Hepatocyte (in vitro differentiated cells): ENCODE data around the gene CNDP1. TPM values are rescaled to one million over a fixed set of nuclear protein-coding genes. Genes with fewer than 3 reads are reported as not detected.
"Not testable (repeated sequence)": the region's sequence is repeated elsewhere in the genome, so short reads cannot be mapped to it uniquely, and the experiment has no call there.

Source experiments
- DNase-seq: peaks from one replicate; pipeline ENCODE4 v3.0.0-alpha.2; 2016; ENCODE audit warnings: low spot score
- H2AFZ ChIP-seq: fragments of 200-600 bp; sonication (generic); 2 replicates; pipeline ENCODE4 v1.6.0; 2016; ENCODE audit warnings: antibody characterized with exemption, mild to moderate bottlenecking
- H3K27ac ChIP-seq: fragments of 200-600 bp; sonication (generic); 2 replicates; pipeline ENCODE4 v1.5.1; 2016; ENCODE audit warnings: mild to moderate bottlenecking
- H3K27me3 ChIP-seq: fragments of 200-600 bp; sonication (generic); 2 replicates; pipeline ENCODE4 v1.6.1; 2016
- H3K36me3 ChIP-seq: fragments of 200-600 bp; sonication (generic); replicated peaks from 2 replicates; pipeline ENCODE4 v1.5.1; 2016; ENCODE audit warnings: low read depth; ENCODE audit not compliant: insufficient read depth
- H3K4me1 ChIP-seq: fragments of 200-600 bp; sonication (generic); 2 replicates; pipeline ENCODE4 v1.5.1; 2016; ENCODE audit warnings: mild to moderate bottlenecking, moderate library complexity; ENCODE audit not compliant: insufficient read depth
- H3K4me2 ChIP-seq: fragments of 200-600 bp; sonication (generic); 2 replicates; pipeline ENCODE4 v1.6.0; 2016
- H3K4me3 ChIP-seq: fragments of 200-600 bp; sonication (generic); 2 replicates; pipeline ENCODE4 v1.5.1; 2016; ENCODE audit warnings: mild to moderate bottlenecking
- H3K79me2 ChIP-seq: fragments of 200-600 bp; sonication (generic); 2 replicates; pipeline ENCODE4 v1.6.0; 2017; ENCODE audit warnings: mild to moderate bottlenecking
- H3K9me2 ChIP-seq: fragments of 200-600 bp; sonication (generic); replicated peaks from 2 replicates; pipeline ENCODE4 v1.6.0; 2017; ENCODE audit warnings: mild to moderate bottlenecking; ENCODE audit not compliant: insufficient read depth
- H3K9me3 ChIP-seq: fragments of 200-600 bp; sonication (generic); 2 replicates; pipeline ENCODE4 v1.5.1; 2016; ENCODE audit warnings: low read depth, mild to moderate bottlenecking
- H4K20me1 ChIP-seq: fragments of 200-600 bp; sonication (generic); 2 replicates; pipeline ENCODE4 v1.6.0; 2016; ENCODE audit warnings: mild to moderate bottlenecking; ENCODE audit not compliant: insufficient read depth, poor library complexity, severe bottlenecking
- EZH2 ChIP-seq: fragments of 200-600 bp; sonication (generic); IDR thresholded peaks from 2 replicates; pipeline ENCODE4 v1.6.1; 2016; ENCODE audit warnings: antibody characterized with exemption, mild to moderate bottlenecking, borderline replicate concordance
- EZH2phosphoT487 ChIP-seq: fragments of 200-600 bp; sonication (generic); IDR thresholded peaks from one replicate; pipeline ENCODE4 v1.6.1; 2018; ENCODE audit warnings: antibody characterized with exemption, mild to moderate bottlenecking, low read depth, moderate library complexity; ENCODE audit not compliant: unreplicated experiment, severe bottlenecking
- WGBS: methylation state at CpG from one replicate; pipeline ENCODE4 v1.1.6; 2016; ENCODE audit warnings: low lambda C conversion rate; ENCODE audit errors: missing lambda C conversion rate; 5-methylcytosine and 5-hydroxymethylcytosine counted together
- polyA plus RNA-seq: library from polyadenylated mRNA; unstranded; fragments of >200 nt; fragmentation: Nextera tagmentation; extraction: Ambion mirVana; gene quantifications from 2 replicates; pipeline ENCODE4 v1.2.1, GENCODE V29; 2016
- total RNA-seq: library from RNA; depleted of rRNA; stranded (reverse); fragments of >200 nt; gene quantifications from 2 replicates; pipeline ENCODE4 v1.2.3, GENCODE V29; 2014
- TF ChIP-seq, protein P1 (sequence below): fragments of 200-600 bp; sonication (generic); IDR thresholded peaks from 2 replicates; pipeline ENCODE4 v1.5.1; 2016; ENCODE audit warnings: antibody characterized with exemption, mild to moderate bottlenecking; ENCODE audit not compliant: poor library complexity

CNDP1 gene
- total and polyA plus RNA-seq, 2 experiments from 2014 or later: 0.74 TPM; not detected in 1

DNA sequence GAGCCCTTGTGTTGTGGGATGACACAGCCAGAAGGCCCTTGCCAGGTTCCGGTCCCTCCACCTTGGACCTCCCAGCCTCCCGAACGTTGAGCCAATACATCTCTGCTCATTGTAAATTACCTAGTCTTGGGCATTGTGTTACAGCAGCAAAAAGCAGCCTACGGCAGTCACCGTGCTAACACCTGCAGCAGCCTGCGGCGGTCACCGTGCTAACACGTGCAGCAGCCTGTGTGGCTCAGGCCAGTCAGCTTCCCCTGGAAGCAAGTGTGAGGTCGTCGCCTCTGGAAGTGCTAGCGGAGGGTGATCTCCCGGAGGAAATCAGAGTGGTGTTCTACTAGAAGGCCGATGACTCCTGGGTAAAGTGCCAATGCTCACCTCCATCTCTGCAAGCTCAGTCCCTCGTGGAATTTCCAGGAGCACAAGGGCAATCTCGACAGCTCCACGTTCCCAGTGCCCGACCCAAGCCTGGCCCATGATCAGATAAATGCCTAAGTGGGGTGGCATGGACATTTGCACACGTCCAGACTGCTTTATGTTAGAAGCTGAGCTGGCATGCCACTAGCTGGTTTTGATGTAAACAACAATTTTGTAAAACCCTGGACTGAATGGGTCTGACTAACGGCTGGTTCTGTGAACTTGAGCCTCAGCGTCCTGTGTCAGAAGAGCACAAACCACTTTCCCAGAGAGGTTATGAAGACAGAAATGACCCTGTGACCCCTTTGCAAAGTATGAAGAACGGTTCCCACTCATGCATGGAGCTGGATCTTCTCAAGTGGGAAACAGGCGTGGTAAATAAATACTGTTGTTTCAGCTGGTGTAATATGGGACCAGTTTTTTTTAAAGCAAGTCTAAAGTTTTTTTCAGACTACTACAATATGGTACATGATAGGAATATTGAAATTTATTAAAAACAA lies 11.4 kb upstream of the CNDP1 start:
- H3K27ac ChIP-seq: no peak overlapping the region

DNA sequence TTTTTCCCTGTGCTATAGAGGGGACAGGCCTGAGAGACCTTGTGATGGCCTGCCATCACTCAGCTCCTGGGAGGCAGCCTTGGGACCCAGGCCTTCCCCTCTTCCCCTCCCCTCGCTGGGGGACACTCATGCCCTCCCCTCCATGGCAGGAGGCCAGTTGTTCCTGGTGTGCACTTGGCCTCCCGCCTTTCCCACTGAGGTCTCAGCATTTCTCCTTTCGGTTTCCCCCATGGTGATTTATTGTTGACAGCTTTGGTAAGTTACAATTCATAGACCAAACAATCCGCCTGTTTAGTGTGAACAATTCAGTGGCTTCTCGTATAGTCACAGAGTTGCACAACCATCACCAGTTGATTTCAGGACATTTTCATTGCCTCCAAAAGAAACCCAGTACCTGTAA lies 10.2 kb upstream of the CNDP1 start:
- H3K36me3 ChIP-seq: no peaks in the 10 kb centered on the region
- H3K27ac ChIP-seq: no peak overlapping the region
- TF ChIP-seq EZH2 (no peak), EZH2phosphoT487 (no peak)
- TF ChIP-seq, protein P1, sequence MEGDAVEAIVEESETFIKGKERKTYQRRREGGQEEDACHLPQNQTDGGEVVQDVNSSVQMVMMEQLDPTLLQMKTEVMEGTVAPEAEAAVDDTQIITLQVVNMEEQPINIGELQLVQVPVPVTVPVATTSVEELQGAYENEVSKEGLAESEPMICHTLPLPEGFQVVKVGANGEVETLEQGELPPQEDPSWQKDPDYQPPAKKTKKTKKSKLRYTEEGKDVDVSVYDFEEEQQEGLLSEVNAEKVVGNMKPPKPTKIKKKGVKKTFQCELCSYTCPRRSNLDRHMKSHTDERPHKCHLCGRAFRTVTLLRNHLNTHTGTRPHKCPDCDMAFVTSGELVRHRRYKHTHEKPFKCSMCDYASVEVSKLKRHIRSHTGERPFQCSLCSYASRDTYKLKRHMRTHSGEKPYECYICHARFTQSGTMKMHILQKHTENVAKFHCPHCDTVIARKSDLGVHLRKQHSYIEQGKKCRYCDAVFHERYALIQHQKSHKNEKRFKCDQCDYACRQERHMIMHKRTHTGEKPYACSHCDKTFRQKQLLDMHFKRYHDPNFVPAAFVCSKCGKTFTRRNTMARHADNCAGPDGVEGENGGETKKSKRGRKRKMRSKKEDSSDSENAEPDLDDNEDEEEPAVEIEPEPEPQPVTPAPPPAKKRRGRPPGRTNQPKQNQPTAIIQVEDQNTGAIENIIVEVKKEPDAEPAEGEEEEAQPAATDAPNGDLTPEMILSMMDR: no peak
- 84% methylated on average over 5 of the region's 5 CpGs for WGBS
- no peaks in the 10 kb centered on the region for H3K9me2 ChIP-seq
- no peaks in the 10 kb centered on the region for H3K9me3 ChIP-seq
- DNase-seq: no peak
- no peaks in the 10 kb centered on the region for H3K27me3 ChIP-seq
- no peaks in the 10 kb centered on the region for H4K20me1 ChIP-seq
- no peak overlapping the region for H3K4me2 ChIP-seq
- no peaks in the 10 kb centered on the region for H3K4me1 ChIP-seq
- no peaks in the 10 kb centered on the region for H3K79me2 ChIP-seq
- H2AFZ ChIP-seq: no peak overlapping the region
- H3K4me3 ChIP-seq: no peak overlapping the region

More for the DNA sequence above, 11.4 kb upstream of the CNDP1 start:
- Histone ChIP-seq H3K9me2 (no peaks in the 10 kb centered on the region), H3K4me3 (no peak overlapping the region), H3K79me2 (no peaks in the 10 kb centered on the region), H3K4me2 (no peak overlapping the region), H2AFZ (no peak overlapping the region), H3K4me1 (no peaks in the 10 kb centered on the region), H3K27me3 (no peaks in the 10 kb centered on the region), H3K36me3 (no peaks in the 10 kb centered on the region), H3K9me3 (no peaks in the 10 kb centered on the region), H4K20me1 (no peaks in the 10 kb centered on the region)
- no peak for DNase-seq
- TF ChIP-seq, protein P1: no peak
- no peak for TF ChIP-seq EZH2phosphoT487
- WGBS: 89% methylated on average over 23 of the region's 23 CpGs

DNA sequence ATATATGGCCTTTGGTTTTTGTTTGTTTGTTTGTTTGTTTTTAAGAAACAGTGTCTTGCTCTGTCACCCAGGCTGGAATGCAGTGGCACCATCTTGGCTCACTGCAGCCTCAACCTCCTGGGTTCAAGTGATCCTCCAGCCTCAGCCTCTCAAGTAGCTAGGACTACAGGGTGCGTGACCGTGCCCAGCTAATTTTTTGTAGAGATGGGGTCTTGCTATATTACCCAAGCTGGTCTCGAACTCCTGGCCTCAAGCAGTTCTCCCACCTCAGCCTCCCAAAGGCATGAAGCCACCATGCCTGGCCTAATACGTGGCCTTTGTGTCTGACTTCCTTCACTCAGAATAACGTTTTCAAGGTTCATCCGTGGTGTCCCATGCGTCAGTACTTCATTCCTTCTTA lies 9.4 kb upstream of the CNDP1 start:
- not testable (repeated sequence) for H3K4me2 ChIP-seq, H3K27me3 ChIP-seq, H4K20me1 ChIP-seq, H3K9me2 ChIP-seq, H2AFZ ChIP-seq, DNase-seq, H3K27ac ChIP-seq, H3K79me2 ChIP-seq, H3K36me3 ChIP-seq, H3K4me1 ChIP-seq, H3K9me3 ChIP-seq, H3K4me3 ChIP-seq
- 96% methylated on average over 7 of the region's 7 CpGs for WGBS

DNA sequence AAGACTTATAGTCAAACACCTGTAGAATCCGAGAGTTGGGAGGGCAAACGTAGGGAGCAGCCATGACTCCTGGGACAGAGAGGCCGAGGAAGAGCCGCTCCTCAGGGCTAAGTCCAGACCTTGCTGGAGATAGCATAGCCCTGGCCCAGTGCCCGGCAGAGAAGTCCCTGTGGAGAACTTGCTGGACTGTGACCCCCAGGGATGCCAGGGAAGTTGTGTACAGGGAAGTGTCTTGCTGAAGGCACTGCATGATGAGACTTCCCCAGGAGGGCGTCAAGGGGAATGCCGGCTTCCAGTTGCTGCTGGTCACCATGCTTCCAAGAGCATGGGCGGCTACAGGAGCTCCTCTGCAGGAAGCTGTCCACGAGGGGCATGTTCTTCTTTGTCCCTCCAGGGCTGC lies 8.6 kb upstream of the CNDP1 start:
- H3K9me3 ChIP-seq: no peaks in the 10 kb centered on the region
- WGBS: 84% methylated on average over 9 of the region's 9 CpGs
- no peaks in the 10 kb centered on the region for H3K36me3 ChIP-seq
- no peak for DNase-seq
- H3K4me2 ChIP-seq: no peak overlapping the region
- H3K4me1 ChIP-seq: no peaks in the 10 kb centered on the region
- H2AFZ ChIP-seq: no peak overlapping the region
- TF ChIP-seq EZH2phosphoT487 (no peak), EZH2 (no peak)
- TF ChIP-seq, protein P1: no peak
- H4K20me1 ChIP-seq: no peaks in the 10 kb centered on the region
- no peak overlapping the region for H3K4me3 ChIP-seq
- H3K9me2 ChIP-seq: no peaks in the 10 kb centered on the region
- H3K27me3 ChIP-seq: no peaks in the 10 kb centered on the region
- H3K27ac ChIP-seq: peak overlapping the region; percentile 34
- no peaks in the 10 kb centered on the region for H3K79me2 ChIP-seq
